ENCODE measurements around the gene AP4E1.

DNA sequence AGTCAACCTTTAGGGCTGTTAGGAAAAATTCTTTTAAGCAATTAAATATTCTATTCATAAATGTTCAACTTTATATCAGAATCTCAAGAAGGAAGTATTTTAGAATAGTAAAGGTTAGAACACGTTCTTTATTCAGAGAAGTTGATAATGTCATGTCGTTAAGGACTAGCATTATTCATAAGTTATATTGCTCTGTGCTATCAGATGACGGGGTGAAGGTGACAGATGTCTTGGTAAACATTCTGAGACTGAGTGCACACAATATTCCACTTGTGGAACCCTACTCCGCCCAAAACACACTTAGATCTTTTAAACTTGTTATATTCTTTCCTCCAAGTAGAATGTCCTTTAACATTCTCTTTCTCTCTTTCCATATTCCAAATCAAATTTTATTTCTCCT, 7.9 kb downstream of the AP4E1 start:
- TF ChIP-seq, protein P1, sequence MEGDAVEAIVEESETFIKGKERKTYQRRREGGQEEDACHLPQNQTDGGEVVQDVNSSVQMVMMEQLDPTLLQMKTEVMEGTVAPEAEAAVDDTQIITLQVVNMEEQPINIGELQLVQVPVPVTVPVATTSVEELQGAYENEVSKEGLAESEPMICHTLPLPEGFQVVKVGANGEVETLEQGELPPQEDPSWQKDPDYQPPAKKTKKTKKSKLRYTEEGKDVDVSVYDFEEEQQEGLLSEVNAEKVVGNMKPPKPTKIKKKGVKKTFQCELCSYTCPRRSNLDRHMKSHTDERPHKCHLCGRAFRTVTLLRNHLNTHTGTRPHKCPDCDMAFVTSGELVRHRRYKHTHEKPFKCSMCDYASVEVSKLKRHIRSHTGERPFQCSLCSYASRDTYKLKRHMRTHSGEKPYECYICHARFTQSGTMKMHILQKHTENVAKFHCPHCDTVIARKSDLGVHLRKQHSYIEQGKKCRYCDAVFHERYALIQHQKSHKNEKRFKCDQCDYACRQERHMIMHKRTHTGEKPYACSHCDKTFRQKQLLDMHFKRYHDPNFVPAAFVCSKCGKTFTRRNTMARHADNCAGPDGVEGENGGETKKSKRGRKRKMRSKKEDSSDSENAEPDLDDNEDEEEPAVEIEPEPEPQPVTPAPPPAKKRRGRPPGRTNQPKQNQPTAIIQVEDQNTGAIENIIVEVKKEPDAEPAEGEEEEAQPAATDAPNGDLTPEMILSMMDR (IDR thresholded peaks at IDR 0.05; ENCODE audit: borderline replicate concordance, extremely low read depth, low read length, poor library complexity, severe bottlenecking): no peak
- TF ChIP-seq EZH2 (IDR thresholded peaks at IDR 0.05; ENCODE audit: borderline replicate concordance, low read depth, low read length, severe bottlenecking): no peak

All from DND-41 (cell line).